OCI-LY7 (cell line): Measurements from ENCODE around the gene ARHGEF10L. TPM values are rescaled to one million over a fixed set of nuclear protein-coding genes. Genes with fewer than 3 reads are reported as not detected.

Experiments used
- BruUV-seq: library from RNA; stranded (reverse); fragments of 400-500 nt; replicated peaks from 2 replicates; lab custom pipeline; 2021; lab: Mats Ljungman, UMichigan
- CTCF ChIA-PET: fragments of 300-600 bp; sonication (Branson Sonifier 250); formaldehyde crosslinking; loops from one replicate; lab custom pipeline; 2022; ENCODE audit warnings: antibody characterized with exemption; ENCODE audit not compliant: unreplicated experiment; lab: Charles Lee
- POLR2A ChIA-PET: fragments of 300-600 bp; sonication (Branson Sonifier 250); formaldehyde crosslinking; loops from one replicate; lab custom pipeline; 2022; ENCODE audit warnings: antibody characterized with exemption; lab: Charles Lee
- DNase-seq: peaks from one replicate; pipeline ENCODE4 v3.0.0-alpha.2; 2015; ENCODE audit warnings: low spot score
- H2AFZ ChIP-seq: fragments of 200-600 bp; sonication (generic), shearing (Covaris generic); 2 replicates; pipeline ENCODE4 v1.6.1; 2014; ENCODE audit warnings: mild to moderate bottlenecking, antibody characterized with exemption, low read length, moderate library complexity
- H3K27ac ChIP-seq: fragments of 200-600 bp; sonication (generic); 2 replicates; pipeline ENCODE4 v1.5.1; 2014; ENCODE audit warnings: mixed run types, low read depth, mild to moderate bottlenecking, moderate library complexity, low read length, inconsistent platforms; ENCODE audit not compliant: poor library complexity, severe bottlenecking
- H3K36me3 ChIP-seq: fragments of 200-600 bp; sonication (generic); 2 replicates; pipeline ENCODE4 v1.6.1; 2014; ENCODE audit warnings: mild to moderate bottlenecking, antibody characterized with exemption, low read length, moderate library complexity, mixed read lengths; ENCODE audit not compliant: insufficient read depth
- H3K4me1 ChIP-seq: fragments of 200-600 bp; sonication (generic); 2 replicates; pipeline ENCODE4 v1.5.1; 2014; ENCODE audit warnings: mild to moderate bottlenecking, low read length; ENCODE audit not compliant: insufficient read depth, poor library complexity, severe bottlenecking
- H3K4me2 ChIP-seq: fragments of 200-600 bp; sonication (generic); 2 replicates; pipeline ENCODE4 v1.6.1; 2014; ENCODE audit warnings: mild to moderate bottlenecking, low read length
- H3K4me3 ChIP-seq: fragments of 200-600 bp; sonication (generic); 2 replicates; pipeline ENCODE4 v1.5.1; 2014; ENCODE audit warnings: mild to moderate bottlenecking, low read depth, low read length; ENCODE audit not compliant: poor library complexity, severe bottlenecking
- H3K79me2 ChIP-seq: fragments of 200-600 bp; sonication (generic); 2 replicates; pipeline ENCODE4 v1.6.1; 2016; ENCODE audit warnings: low read depth, mild to moderate bottlenecking, low read length, moderate library complexity, mixed read lengths; ENCODE audit not compliant: insufficient read depth
- H3K9me2 ChIP-seq: fragments of 200-600 bp; sonication (generic); 2 replicates; pipeline ENCODE4 v1.6.1; 2016; ENCODE audit warnings: mild to moderate bottlenecking, low read length, mixed read lengths; ENCODE audit not compliant: insufficient read depth
- H3K9me3 ChIP-seq: fragments of 200-600 bp; sonication (generic); 2 replicates; pipeline ENCODE4 v1.6.1; 2014; ENCODE audit warnings: mild to moderate bottlenecking, mixed run types, low read length, mixed read lengths
- H4K20me1 ChIP-seq: fragments of 200-600 bp; sonication (generic); 2 replicates; pipeline ENCODE4 v1.6.1; 2014; ENCODE audit warnings: mild to moderate bottlenecking, antibody characterized with exemption, low read length, moderate library complexity, mixed read lengths; ENCODE audit not compliant: insufficient read depth
- EZH2phosphoT487 ChIP-seq: fragments of 200-600 bp; sonication (generic); IDR thresholded peaks from 2 replicates; pipeline ENCODE4 v1.6.1; 2018; ENCODE audit warnings: low read depth, borderline replicate concordance, mild to moderate bottlenecking, mixed run types, antibody characterized with exemption, low read length, moderate library complexity, mixed read lengths
- intact Hi-C: fragments of 100-400 bp; cut with micrococcal nuclease; formaldehyde crosslinking; loops from one replicate; pipeline ENCODE4 v1.10.0; 2022; ENCODE audit not compliant: unreplicated experiment
- total RNA-seq, 2 experiments: library from RNA; depleted of rRNA in 1 of 2; stranded (reverse); fragments of >200 nt in 1 of 2; shearing (Covaris generic) in 1 of 2; gene quantifications; 2 replicates each; pipeline ENCODE4 v1.2.3, GENCODE V29; 2014 to 2022
- TF ChIP-seq, protein P1 (sequence below): fragments of 200-600 bp; sonication (generic); conservative IDR thresholded peaks from 2 replicates; pipeline ENCODE4 v1.5.1; 2014; ENCODE audit warnings: mild to moderate bottlenecking, antibody characterized with exemption, low read length, moderate library complexity, mixed read lengths

ARHGEF10L gene
- total RNA-seq, 2 experiments from 2014 or later = 2.4 TPM; not detected in 1

- intact Hi-C loops = no loop called here
- H3K9me3 ChIP-seq = no peaks in the 10 kb centered on the region
- H3K36me3 ChIP-seq = no peaks in the 10 kb centered on the region
- H3K79me2 ChIP-seq = no peaks in the 10 kb centered on the region
- H2AFZ ChIP-seq = no peak overlapping the region
- BruUV-seq = no TSS peak
- no peaks in the 10 kb centered on the region for H3K9me2 ChIP-seq
- ChIA-PET POLR2A (no interaction called here), CTCF (no interaction called here)
- TF ChIP-seq EZH2phosphoT487 = no peak
- TF ChIP-seq, protein P1, sequence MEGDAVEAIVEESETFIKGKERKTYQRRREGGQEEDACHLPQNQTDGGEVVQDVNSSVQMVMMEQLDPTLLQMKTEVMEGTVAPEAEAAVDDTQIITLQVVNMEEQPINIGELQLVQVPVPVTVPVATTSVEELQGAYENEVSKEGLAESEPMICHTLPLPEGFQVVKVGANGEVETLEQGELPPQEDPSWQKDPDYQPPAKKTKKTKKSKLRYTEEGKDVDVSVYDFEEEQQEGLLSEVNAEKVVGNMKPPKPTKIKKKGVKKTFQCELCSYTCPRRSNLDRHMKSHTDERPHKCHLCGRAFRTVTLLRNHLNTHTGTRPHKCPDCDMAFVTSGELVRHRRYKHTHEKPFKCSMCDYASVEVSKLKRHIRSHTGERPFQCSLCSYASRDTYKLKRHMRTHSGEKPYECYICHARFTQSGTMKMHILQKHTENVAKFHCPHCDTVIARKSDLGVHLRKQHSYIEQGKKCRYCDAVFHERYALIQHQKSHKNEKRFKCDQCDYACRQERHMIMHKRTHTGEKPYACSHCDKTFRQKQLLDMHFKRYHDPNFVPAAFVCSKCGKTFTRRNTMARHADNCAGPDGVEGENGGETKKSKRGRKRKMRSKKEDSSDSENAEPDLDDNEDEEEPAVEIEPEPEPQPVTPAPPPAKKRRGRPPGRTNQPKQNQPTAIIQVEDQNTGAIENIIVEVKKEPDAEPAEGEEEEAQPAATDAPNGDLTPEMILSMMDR = no peak
- H3K4me3 ChIP-seq = no peak overlapping the region
- no peak overlapping the region for H3K4me2 ChIP-seq
- no peaks in the 10 kb centered on the region for H3K4me1 ChIP-seq
- H4K20me1 ChIP-seq = no peaks in the 10 kb centered on the region
- no peak for DNase-seq
- H3K27ac ChIP-seq = no peak overlapping the region
These were observed 180.4 kb downstream of the ARHGEF10L start for GRCh38 chr1:17719874-17720273.

- Histone ChIP-seq H3K4me1 (no peaks in the 10 kb centered on the region), H3K9me2 (no peaks in the 10 kb centered on the region), H3K4me2 (no peak overlapping the region), H4K20me1 (no peaks in the 10 kb centered on the region), H3K79me2 (no peaks in the 10 kb centered on the region), H3K36me3 (no peaks in the 10 kb centered on the region), H2AFZ (no peak overlapping the region), H3K9me3 (no peaks in the 10 kb centered on the region), H3K4me3 (no peak overlapping the region), H3K27ac (no peak overlapping the region)
- no peak for TF ChIP-seq EZH2phosphoT487
- TF ChIP-seq, protein P1 = no peak
- POLR2A ChIA-PET = no interaction called here
- no peak for DNase-seq
- intact Hi-C loops = no loop called here
- CTCF ChIA-PET = no interaction called here
- no TSS peak for BruUV-seq
These were observed 181.9 kb downstream of the ARHGEF10L start for GRCh38 chr1:17721444-17721843.

DNA sequence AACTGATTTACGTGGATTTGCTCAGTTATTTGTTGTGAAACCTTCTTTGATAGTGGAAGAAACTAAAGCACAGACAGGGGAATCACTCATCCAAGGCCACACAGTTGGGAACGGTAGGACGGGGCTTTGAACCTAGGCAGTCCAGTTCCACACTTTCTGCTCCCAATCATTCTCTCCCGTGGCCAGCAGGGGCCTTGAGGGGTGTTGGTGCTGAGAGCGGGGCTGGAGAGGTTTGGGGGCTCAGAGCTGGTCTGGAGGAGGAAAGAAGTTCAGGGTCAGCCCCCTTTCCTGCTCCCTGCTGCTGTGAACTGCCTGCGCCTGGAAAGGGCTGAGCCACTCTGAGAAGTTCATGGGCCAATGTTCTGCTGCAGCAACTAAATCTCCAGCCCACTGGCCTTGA, 184.2 kb downstream of the ARHGEF10L start:
- no peaks in the 10 kb centered on the region for H3K79me2 ChIP-seq
- H2AFZ ChIP-seq = no peak overlapping the region
- no peaks in the 10 kb centered on the region for H3K36me3 ChIP-seq
- no peaks in the 10 kb centered on the region for H3K4me1 ChIP-seq
- H3K9me3 ChIP-seq = no peaks in the 10 kb centered on the region
- H3K9me2 ChIP-seq = no peaks in the 10 kb centered on the region
- no peak overlapping the region for H3K4me3 ChIP-seq
- ChIA-PET CTCF (no interaction called here), POLR2A (no interaction called here)
- H3K4me2 ChIP-seq = no peak overlapping the region
- DNase-seq = no peak
- no peaks in the 10 kb centered on the region for H4K20me1 ChIP-seq
- H3K27ac ChIP-seq = no peak overlapping the region
- TF ChIP-seq, protein P1 = peak; percentile 43; the same call in 1 of the 2 replicates
- TF ChIP-seq EZH2phosphoT487 = no peak
- no TSS peak for BruUV-seq
- intact Hi-C loops = no loop called here
